SK-N-SH (cell line): Measurements from ENCODE around the gene MXD3.

Experiments used
- EP300 ChIP-seq, 2 experiments: IDR thresholded peaks; 2 replicates each; pipeline versions ENCODE4 v1.4.0 to v1.6.1; 2012; ENCODE audit warnings: borderline replicate concordance in 1 of 2, low read depth in 1 of 2, low read length in 1 of 2
- EZH2phosphoT487 ChIP-seq: fragments of 200-600 bp; sonication (generic); IDR thresholded peaks from 2 replicates; pipeline ENCODE4 v1.6.1; 2017; ENCODE audit warnings: low read depth, mixed run types, mild to moderate bottlenecking, antibody characterized with exemption, moderate library complexity, borderline replicate concordance
- RFX5 ChIP-seq: IDR thresholded peaks from 2 replicates; pipeline ENCODE4 v1.6.1; 2012; ENCODE audit warnings: mild to moderate bottlenecking, improper control_type of control experiment, low read length
- SIN3A ChIP-seq: IDR thresholded peaks from 2 replicates; pipeline ENCODE4 v1.6.1; 2012; ENCODE audit warnings: low read depth, mild to moderate bottlenecking, low read length, moderate library complexity, borderline replicate concordance
- TAF1 ChIP-seq: IDR thresholded peaks from 2 replicates; pipeline ENCODE4 v1.6.1; 2012; ENCODE audit warnings: low read depth, mild to moderate bottlenecking, low read length, moderate library complexity, borderline replicate concordance
- TF ChIP-seq, protein P1 (sequence below): fragments of 200-600 bp; sonication (generic); IDR thresholded peaks from 2 replicates; pipeline ENCODE4 v1.6.1; 2017; ENCODE audit warnings: antibody characterized with exemption, mild to moderate bottlenecking, moderate library complexity
- TF ChIP-seq, protein P2 (sequence below): fragments of 150-350 bp; IDR thresholded peaks from 2 replicates; pipeline ENCODE4 v1.6.1; 2017; ENCODE audit warnings: antibody characterized with exemption, low read length, low read depth, borderline replicate concordance

DNA sequence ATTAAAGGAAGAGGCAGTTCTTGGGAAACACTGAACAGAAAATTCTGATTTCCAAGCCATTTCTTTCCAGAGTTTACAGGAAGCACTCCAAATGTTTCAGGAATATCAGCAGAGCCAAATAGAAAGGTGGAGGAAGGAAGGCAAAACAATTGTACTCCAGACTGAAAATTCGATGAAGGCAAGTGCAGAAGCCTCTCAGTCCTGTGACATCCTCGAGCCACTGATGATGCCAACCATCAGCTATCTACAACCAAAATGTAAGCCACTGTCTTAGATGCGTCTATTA is 37.6 kb upstream of the MXD3 start:
- TF ChIP-seq SIN3A (no peak), TAF1 (no peak), EZH2phosphoT487 (no peak), RFX5 (no peak), EP300 (IDR thresholded peaks at IDR 0.05; ENCODE audit: borderline replicate concordance in 1 of 2, low read depth in 1 of 2, low read length in 1 of 2) (no peak)
- TF ChIP-seq, protein P1, sequence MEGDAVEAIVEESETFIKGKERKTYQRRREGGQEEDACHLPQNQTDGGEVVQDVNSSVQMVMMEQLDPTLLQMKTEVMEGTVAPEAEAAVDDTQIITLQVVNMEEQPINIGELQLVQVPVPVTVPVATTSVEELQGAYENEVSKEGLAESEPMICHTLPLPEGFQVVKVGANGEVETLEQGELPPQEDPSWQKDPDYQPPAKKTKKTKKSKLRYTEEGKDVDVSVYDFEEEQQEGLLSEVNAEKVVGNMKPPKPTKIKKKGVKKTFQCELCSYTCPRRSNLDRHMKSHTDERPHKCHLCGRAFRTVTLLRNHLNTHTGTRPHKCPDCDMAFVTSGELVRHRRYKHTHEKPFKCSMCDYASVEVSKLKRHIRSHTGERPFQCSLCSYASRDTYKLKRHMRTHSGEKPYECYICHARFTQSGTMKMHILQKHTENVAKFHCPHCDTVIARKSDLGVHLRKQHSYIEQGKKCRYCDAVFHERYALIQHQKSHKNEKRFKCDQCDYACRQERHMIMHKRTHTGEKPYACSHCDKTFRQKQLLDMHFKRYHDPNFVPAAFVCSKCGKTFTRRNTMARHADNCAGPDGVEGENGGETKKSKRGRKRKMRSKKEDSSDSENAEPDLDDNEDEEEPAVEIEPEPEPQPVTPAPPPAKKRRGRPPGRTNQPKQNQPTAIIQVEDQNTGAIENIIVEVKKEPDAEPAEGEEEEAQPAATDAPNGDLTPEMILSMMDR = no peak
- TF ChIP-seq, protein P2, sequence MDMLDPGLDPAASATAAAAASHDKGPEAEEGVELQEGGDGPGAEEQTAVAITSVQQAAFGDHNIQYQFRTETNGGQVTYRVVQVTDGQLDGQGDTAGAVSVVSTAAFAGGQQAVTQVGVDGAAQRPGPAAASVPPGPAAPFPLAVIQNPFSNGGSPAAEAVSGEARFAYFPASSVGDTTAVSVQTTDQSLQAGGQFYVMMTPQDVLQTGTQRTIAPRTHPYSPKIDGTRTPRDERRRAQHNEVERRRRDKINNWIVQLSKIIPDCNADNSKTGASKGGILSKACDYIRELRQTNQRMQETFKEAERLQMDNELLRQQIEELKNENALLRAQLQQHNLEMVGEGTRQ = no peak
